Caco-2 (cell line): Measurements from ENCODE around the gene RAB9A. TPM values are rescaled to one million over a fixed set of nuclear protein-coding genes. Genes with fewer than 3 reads are reported as not detected.

Experiments used
- BruUV-seq: library from RNA; stranded (reverse); fragments of 400-500 nt; replicated peaks from 2 replicates; lab custom pipeline; 2021; lab: Mats Ljungman, UMichigan
- CTCF ChIA-PET: fragments of 300-600 bp; sonication (Branson Sonifier 250); formaldehyde crosslinking; loops from one replicate; lab custom pipeline; 2022; ENCODE audit warnings: antibody characterized with exemption; lab: Charles Lee
- POLR2A ChIA-PET: fragments of 300-600 bp; sonication (Branson Sonifier 250); formaldehyde crosslinking; loops from one replicate; lab custom pipeline; 2022; ENCODE audit warnings: antibody characterized with exemption; lab: Charles Lee
- DNase-seq, 2 experiments: peaks; one replicate each; pipeline versions ENCODE4 v3.0.0 to v3.0.0-alpha.2; 2020 to 2022
- H3K27me3 ChIP-seq: replicated peaks from 2 replicates; pipeline ENCODE4 v1.6.0; 2011; ENCODE audit warnings: low read length; ENCODE audit not compliant: control insufficient read depth, insufficient read depth
- H3K36me3 ChIP-seq: 2 replicates; pipeline ENCODE4 v1.5.1; 2011; ENCODE audit warnings: low read length; ENCODE audit not compliant: control insufficient read depth, insufficient read depth
- H3K4me1 ChIP-seq: fragments of 250-450 bp; sonication (Bioruptor Pico); 2 replicates; pipeline ENCODE4 v1.5.1; 2020; ENCODE audit warnings: mild to moderate bottlenecking
- H3K4me3 ChIP-seq: 2 replicates; pipeline ENCODE4 v1.5.1; 2011; ENCODE audit warnings: low read depth, mild to moderate bottlenecking, control low read depth, low read length
- H3K9me3 ChIP-seq: fragments of 250-450 bp; sonication (Bioruptor Pico); 2 replicates; pipeline ENCODE4 v1.5.1; 2020; ENCODE audit warnings: mild to moderate bottlenecking, moderate library complexity
- H3K27ac Mint-ChIP-seq: one replicate; pipeline ENCODE4 v1.8.0; 2022; ENCODE audit warnings: mixed read lengths; ENCODE audit not compliant: unreplicated experiment
- H3K27me3 Mint-ChIP-seq: one replicate; pipeline ENCODE4 v1.8.0; 2022; ENCODE audit warnings: mixed read lengths; ENCODE audit not compliant: insufficient read depth, unreplicated experiment
- H3K36me3 Mint-ChIP-seq: one replicate; pipeline ENCODE4 v1.8.0; 2022; ENCODE audit warnings: mild to moderate bottlenecking, mixed read lengths; ENCODE audit not compliant: insufficient read depth, unreplicated experiment
- H3K4me1 Mint-ChIP-seq: one replicate; pipeline ENCODE4 v1.8.0; 2022; ENCODE audit warnings: low read depth, mixed read lengths; ENCODE audit not compliant: unreplicated experiment
- H3K4me3 Mint-ChIP-seq: one replicate; pipeline ENCODE4 v1.8.0; 2022; ENCODE audit warnings: mild to moderate bottlenecking, moderate library complexity, mixed read lengths; ENCODE audit not compliant: unreplicated experiment
- H3K9me3 Mint-ChIP-seq: one replicate; pipeline ENCODE4 v1.8.0; 2022; ENCODE audit warnings: mixed read lengths; ENCODE audit not compliant: unreplicated experiment
- CTCF ChIP-seq, 2 experiments: fragments of 200-600 bp in 1 of 2; IDR thresholded peaks; 1 replicate in 1 of 2; 2 replicates in 1 of 2; pipeline versions ENCODE4 v1.5.1 to v1.8.0; 2011 to 2022; ENCODE audit warnings: antibody characterized with exemption in 1 of 2, control low read depth in 1 of 2, inconsistent platforms in 1 of 2, low read depth in 1 of 2, low read length in 1 of 2, mild to moderate bottlenecking in 1 of 2, moderate library complexity in 1 of 2; ENCODE audit not compliant: insufficient read depth in 1 of 2, severe bottlenecking in 1 of 2, unreplicated experiment in 1 of 2
- intact Hi-C: fragments of 100-400 bp; cut with micrococcal nuclease; formaldehyde crosslinking; loops from one replicate; pipeline ENCODE4 v1.10.0; 2022; ENCODE audit not compliant: unreplicated experiment
- total RNA-seq: library from RNA; stranded (reverse); gene quantifications from 2 replicates; pipeline ENCODE4 v1.2.3, GENCODE V29; 2022

The RAB9A gene
- total RNA-seq, 1 experiment from 2014 or later = 22.9 TPM

GRCh38 chrX:13750204-13750603, 61.3 kb downstream of the RAB9A start:
- Histone ChIP-seq H3K4me1 (peaks cover 24% of the 10 kb centered on the region), H3K27me3 (no peaks in the 10 kb centered on the region), H3K4me3 (no peak overlapping the region), H3K36me3 (no peaks in the 10 kb centered on the region), H3K9me3 (no peaks in the 10 kb centered on the region)
- DNase-seq = peak in 1 of 2 experiments; percentile 39
- CTCF ChIA-PET = interaction anchor here (0.6 to 1.0 kb wide), 3 partner anchors 14 to 28 kb away, joined by 3 to 5 read pairs (median 3); partner anchors contain the start of genes OFD1 and TRAPPC2
- POLR2A ChIA-PET = no interaction called here
- Mint-ChIP-seq H3K27ac (no peak overlapping the region), H3K27me3 (no peaks in the 10 kb centered on the region), H3K36me3 (peaks cover 30% of the 10 kb centered on the region), H3K9me3 (no peaks in the 10 kb centered on the region), H3K4me1 (peaks cover 17% of the 10 kb centered on the region), H3K4me3 (no peak overlapping the region)
- intact Hi-C loops = loop anchor here (2.0 to 5.0 kb wide), 2 partner anchors 243 to 283 kb away; no protein-coding TSS in a partner anchor
- BruUV-seq = no TSS peak
- TF ChIP-seq CTCF (IDR thresholded peaks at IDR 0.05; ENCODE audit: insufficient read depth in 1 of 2, low read depth in 1 of 2, low read length in 1 of 2, severe bottlenecking in 1 of 2, unreplicated experiment in 1 of 2) = peak; percentile 41 to 52

- H3K9me3 ChIP-seq = no peaks in the 10 kb centered on the region
- H3K4me1 Mint-ChIP-seq = peaks cover 17% of the 10 kb centered on the region
- H3K36me3 Mint-ChIP-seq = peaks cover 24% of the 10 kb centered on the region
- DNase-seq = no peak
- peaks cover 28% of the 10 kb centered on the region for H3K4me1 ChIP-seq
- no peaks in the 10 kb centered on the region for H3K9me3 Mint-ChIP-seq
- H3K4me3 Mint-ChIP-seq = no peak overlapping the region
- H3K4me3 ChIP-seq = no peak overlapping the region
- H3K27me3 ChIP-seq = no peaks in the 10 kb centered on the region
- intact Hi-C loops = loop anchor here (2.0 to 5.0 kb wide), 2 partner anchors 244 to 282 kb away; no protein-coding TSS in a partner anchor
- ChIA-PET CTCF (interaction anchor here (0.6 to 1.0 kb wide), 3 partner anchors 14 to 29 kb away, joined by 3 to 5 read pairs (median 3); partner anchors contain the start of genes OFD1 and TRAPPC2), POLR2A (no interaction called here)
- H3K27ac Mint-ChIP-seq = no peak overlapping the region
- no peaks in the 10 kb centered on the region for H3K27me3 Mint-ChIP-seq
- no peaks in the 10 kb centered on the region for H3K36me3 ChIP-seq
- no peak for TF ChIP-seq CTCF (IDR thresholded peaks at IDR 0.05; ENCODE audit: insufficient read depth in 1 of 2, low read depth in 1 of 2, low read length in 1 of 2, severe bottlenecking in 1 of 2, unreplicated experiment in 1 of 2)
- no TSS peak for BruUV-seq
Observed at GRCh38 chrX:13750812-13751211, 61.9 kb downstream of the RAB9A start.

- DNase-seq = no peak
- H3K27ac Mint-ChIP-seq = no peak overlapping the region
- H3K4me3 Mint-ChIP-seq = no peak overlapping the region
- H3K36me3 ChIP-seq = no peaks in the 10 kb centered on the region
- H3K9me3 Mint-ChIP-seq = no peaks in the 10 kb centered on the region
- H3K27me3 Mint-ChIP-seq = no peaks in the 10 kb centered on the region
- peaks cover 35% of the 10 kb centered on the region for H3K4me1 ChIP-seq
- H3K4me3 ChIP-seq = no peak overlapping the region
- no TSS peak for BruUV-seq
- CTCF ChIA-PET = no interaction called here
- no peaks in the 10 kb centered on the region for H3K9me3 ChIP-seq
- POLR2A ChIA-PET = interaction anchor here (1.6 kb wide), 1 partner anchor 18 kb away, joined by 5 read pairs; the partner anchor contains the start of genes OFD1 and TRAPPC2
- intact Hi-C loops = loop anchor here (5.0 kb wide), 1 partner anchor 245 kb away; no protein-coding TSS in a partner anchor
- peaks cover 16% of the 10 kb centered on the region for H3K4me1 Mint-ChIP-seq
- no peaks in the 10 kb centered on the region for H3K27me3 ChIP-seq
- peaks cover 26% of the 10 kb centered on the region for H3K36me3 Mint-ChIP-seq
- no peak for TF ChIP-seq CTCF (IDR thresholded peaks at IDR 0.05; ENCODE audit: insufficient read depth in 1 of 2, low read depth in 1 of 2, low read length in 1 of 2, severe bottlenecking in 1 of 2, unreplicated experiment in 1 of 2)
Observed at GRCh38 chrX:13752141-13752540, 63.2 kb downstream of the RAB9A start.
